HEK293T (cell line): ENCODE data around the gene IFI27L1.

Source experiments
- CTCF ChIA-PET: fragments of 350-600 bp; formaldehyde crosslinking; extraction: SDS; loops from one replicate; lab custom pipeline; 2021; ENCODE audit warnings: antibody characterized with exemption, inconsistent platforms; lab: Yijun Ruan, JAX
- POLR2A ChIA-PET: fragments of 350-600 bp; formaldehyde crosslinking; extraction: SDS; loops from one replicate; lab custom pipeline; 2020; ENCODE audit warnings: antibody characterized with exemption, inconsistent platforms; lab: Yijun Ruan, JAX
- DNase-seq: peaks from one replicate; pipeline ENCODE4 v3.0.0; 2012; ENCODE audit warnings: mixed read lengths; ENCODE audit errors: extremely low spot score
- ARNT ChIP-seq: fragments of 450-650 bp; IDR thresholded peaks from 2 replicates; pipeline ENCODE4 v1.6.1; 2017; ENCODE audit warnings: mild to moderate bottlenecking
- BHLHE40 ChIP-seq: fragments of 450-650 bp; IDR thresholded peaks from 2 replicates; pipeline ENCODE4 v1.6.1; 2016; ENCODE audit warnings: mild to moderate bottlenecking, moderate library complexity, borderline replicate concordance
- CTBP1 ChIP-seq: fragments of 450-650 bp; IDR thresholded peaks from 2 replicates; pipeline ENCODE4 v1.6.1; 2016; ENCODE audit warnings: borderline replicate concordance
- ELF4 ChIP-seq: fragments of 450-650 bp; IDR thresholded peaks from 2 replicates; pipeline ENCODE4 v1.6.1; 2017; ENCODE audit warnings: antibody characterized with exemption
- FOXA1 ChIP-seq: fragments of 450-650 bp; IDR thresholded peaks from 2 replicates; pipeline ENCODE4 v1.6.1; 2016; ENCODE audit warnings: mild to moderate bottlenecking
- FOXK2 ChIP-seq: fragments of 450-650 bp; IDR thresholded peaks from 2 replicates; pipeline ENCODE4 v1.6.1; 2016; ENCODE audit warnings: mild to moderate bottlenecking
- FOXM1 ChIP-seq: fragments of 450-650 bp; IDR thresholded peaks from 2 replicates; pipeline ENCODE4 v1.6.1; 2017; ENCODE audit warnings: mild to moderate bottlenecking, borderline replicate concordance
- HDGF ChIP-seq: fragments of 450-650 bp; IDR thresholded peaks from 2 replicates; pipeline ENCODE4 v1.6.1; 2017; ENCODE audit warnings: antibody characterized with exemption, borderline replicate concordance
- L3MBTL2 ChIP-seq: fragments of 450-650 bp; conservative IDR thresholded peaks from 2 replicates; pipeline ENCODE4 v1.6.1; 2016; ENCODE audit warnings: mild to moderate bottlenecking
- LEF1 ChIP-seq: fragments of 450-650 bp; IDR thresholded peaks from 2 replicates; pipeline ENCODE4 v1.6.1; 2017; ENCODE audit warnings: mild to moderate bottlenecking, borderline replicate concordance
- NFRKB ChIP-seq: fragments of 450-650 bp; IDR thresholded peaks from 2 replicates; pipeline ENCODE4 v1.6.1; 2016; ENCODE audit warnings: mild to moderate bottlenecking, moderate library complexity
- SP1 ChIP-seq: fragments of 450-650 bp; IDR thresholded peaks from 2 replicates; pipeline ENCODE4 v1.6.1; 2017
- SUZ12 ChIP-seq: fragments of 450-650 bp; IDR thresholded peaks from 2 replicates; pipeline ENCODE4 v1.6.1; 2016; ENCODE audit warnings: mild to moderate bottlenecking
- TARDBP ChIP-seq: fragments of 450-650 bp; IDR thresholded peaks from 2 replicates; pipeline ENCODE4 v1.6.1; 2016
- ZNF384 ChIP-seq: fragments of 450-650 bp; IDR thresholded peaks from 2 replicates; pipeline ENCODE4 v1.6.1; 2016
- TF ChIP-seq, protein P1 (sequence below): fragments of 450-650 bp; IDR thresholded peaks from 2 replicates; pipeline ENCODE4 v1.6.1; 2016

The IFI27L1 gene

DNA sequence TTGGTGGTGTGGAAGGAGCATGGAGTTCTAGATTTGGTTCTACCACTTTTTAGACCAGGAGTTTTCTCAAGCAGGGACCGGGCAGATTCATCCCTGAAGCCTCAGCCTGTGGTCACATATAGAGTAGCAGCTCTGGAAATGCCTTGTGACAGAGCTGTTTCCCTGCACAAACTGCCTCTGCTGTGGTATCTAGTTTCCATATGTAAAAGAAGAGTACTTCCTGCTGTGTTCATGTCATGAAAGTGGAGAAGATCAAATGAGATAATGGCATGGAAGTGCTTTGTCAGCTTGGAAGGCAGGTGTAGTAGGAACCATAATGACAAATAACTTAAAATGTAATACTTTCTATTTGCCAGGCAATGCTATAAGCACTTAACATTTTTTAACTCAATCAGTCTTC, 28.9 kb upstream of the IFI27L1 start:
- ChIA-PET POLR2A (interaction anchor here (3.5 kb wide), 1 partner anchor 29 kb away, joined by 13 read pairs; the partner anchor contains the start of genes DDX24 and IFI27L1), CTCF (interaction anchor here (0.6 to 2.0 kb wide), 3 partner anchors 19 to 86 kb away, joined by 3 to 8 read pairs (median 7); no protein-coding TSS in a partner anchor)
- no peak for DNase-seq
- no peak for TF ChIP-seq LEF1

- TF ChIP-seq ELF4 (no peak), SP1 (no peak), FOXK2 (no peak), HDGF (no peak), ZNF384 (no peak), TARDBP (no peak), CTBP1 (no peak), NFRKB (no peak)
- CTCF ChIA-PET, result interaction anchor here (0.6 to 2.0 kb wide), 4 partner anchors 19 to 86 kb away, joined by 3 to 8 read pairs (median 6); no protein-coding TSS in a partner anchor
- POLR2A ChIA-PET, result interaction anchor here (3.5 kb wide), 1 partner anchor 29 kb away, joined by 13 read pairs; the partner anchor contains the start of genes DDX24 and IFI27L1
- no peak for DNase-seq
These were observed 28.4 kb upstream of the IFI27L1 start for GRCh38 chr14:94052662-94053061.

DNA sequence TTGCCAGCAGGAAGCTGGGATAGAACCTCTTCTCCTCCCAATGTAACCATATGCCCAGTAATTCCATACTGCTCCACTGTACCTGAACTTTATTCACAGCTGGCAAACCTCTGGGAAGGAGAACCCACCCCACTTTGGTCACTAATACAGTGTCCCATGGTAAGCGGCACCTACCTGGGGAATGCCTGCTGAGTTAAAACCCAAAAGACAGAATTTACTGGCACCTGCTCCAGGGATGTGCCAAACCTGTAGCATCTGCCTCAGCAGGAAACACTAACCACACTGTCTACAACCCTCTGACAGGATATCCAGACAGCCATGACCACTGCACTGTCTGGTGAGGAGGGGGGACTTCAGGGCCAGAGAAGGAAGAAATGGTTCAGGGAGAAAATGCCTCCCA, 26.7 kb upstream of the IFI27L1 start:
- no peak for DNase-seq
- TF ChIP-seq FOXK2, result no peak
- TF ChIP-seq TARDBP, result no peak
- TF ChIP-seq ZNF384, result no peak
- TF ChIP-seq, protein P1, sequence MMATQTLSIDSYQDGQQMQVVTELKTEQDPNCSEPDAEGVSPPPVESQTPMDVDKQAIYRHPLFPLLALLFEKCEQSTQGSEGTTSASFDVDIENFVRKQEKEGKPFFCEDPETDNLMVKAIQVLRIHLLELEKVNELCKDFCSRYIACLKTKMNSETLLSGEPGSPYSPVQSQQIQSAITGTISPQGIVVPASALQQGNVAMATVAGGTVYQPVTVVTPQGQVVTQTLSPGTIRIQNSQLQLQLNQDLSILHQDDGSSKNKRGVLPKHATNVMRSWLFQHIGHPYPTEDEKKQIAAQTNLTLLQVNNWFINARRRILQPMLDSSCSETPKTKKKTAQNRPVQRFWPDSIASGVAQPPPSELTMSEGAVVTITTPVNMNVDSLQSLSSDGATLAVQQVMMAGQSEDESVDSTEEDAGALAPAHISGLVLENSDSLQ, result no peak
- TF ChIP-seq LEF1, result no peak
- no peak for TF ChIP-seq FOXA1
- no peak for TF ChIP-seq NFRKB
- TF ChIP-seq ELF4, result no peak
- TF ChIP-seq CTBP1, result no peak
- no peak for TF ChIP-seq BHLHE40
- no peak for TF ChIP-seq L3MBTL2
- TF ChIP-seq HDGF, result no peak
- CTCF ChIA-PET, result no interaction called here
- POLR2A ChIA-PET, result interaction anchor here (3.5 kb wide), 1 partner anchor 27 kb away, joined by 13 read pairs; the partner anchor contains the start of genes DDX24 and IFI27L1

DNA sequence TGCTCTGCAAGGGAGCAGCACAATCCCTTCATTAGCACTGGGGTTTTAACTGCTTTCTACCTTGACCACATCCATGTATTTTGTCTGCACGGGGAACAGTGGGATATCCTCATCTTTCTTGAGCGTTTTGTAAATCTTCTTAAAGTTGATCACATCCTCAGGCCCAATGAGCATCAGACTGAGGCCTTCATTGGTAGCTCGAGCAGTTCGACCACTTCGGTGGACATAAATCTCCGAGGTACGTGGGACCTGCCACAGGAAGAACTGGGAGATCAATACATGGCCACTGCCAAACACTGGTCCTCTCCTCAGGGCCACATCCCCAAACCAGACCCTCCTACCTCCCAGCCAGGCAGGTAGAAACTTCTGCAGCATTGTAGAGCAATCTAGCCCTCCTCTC, 26.2 kb upstream of the IFI27L1 start:
- TF ChIP-seq HDGF (no peak), NFRKB (no peak), FOXA1 (no peak), BHLHE40 (no peak), FOXM1 (no peak), SUZ12 (no peak), ARNT (no peak), ZNF384 (no peak), L3MBTL2 (no peak), FOXK2 (no peak), ELF4 (no peak), TARDBP (no peak), CTBP1 (no peak)
- TF ChIP-seq, protein P1, result no peak

DNA sequence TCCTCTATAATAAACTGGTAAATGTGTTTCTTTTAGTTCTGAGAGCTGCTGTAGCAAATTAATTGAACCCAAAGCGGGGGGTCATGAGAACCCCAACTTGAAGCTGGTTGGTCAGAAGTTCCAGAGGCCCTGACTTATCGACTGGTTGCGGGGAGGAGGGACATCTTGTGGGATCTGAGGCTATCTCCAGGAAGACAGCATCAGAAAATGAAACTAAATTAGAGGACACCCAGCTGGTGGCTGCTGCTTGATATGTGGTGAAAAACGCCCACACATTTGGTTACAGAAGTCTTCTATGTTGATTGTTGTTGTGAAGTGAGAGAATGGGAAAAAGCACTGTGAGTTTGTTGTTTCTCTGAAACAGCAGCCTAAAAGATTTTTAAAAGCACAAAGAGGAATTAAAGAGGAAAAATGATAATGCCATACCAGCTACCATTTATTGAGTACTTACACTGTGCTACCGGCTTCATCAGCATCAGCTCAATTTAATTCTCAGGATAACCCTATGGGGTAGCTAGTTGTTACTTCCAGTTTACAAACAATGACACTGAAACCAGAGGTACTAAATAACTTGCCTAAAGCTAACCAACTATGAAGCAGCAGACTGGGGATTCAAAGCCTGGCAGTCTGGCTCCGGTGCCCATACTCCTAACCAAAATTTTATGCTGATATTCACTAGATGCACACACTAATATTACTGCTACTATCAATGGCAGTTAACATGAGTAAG, 24.4 kb upstream of the IFI27L1 start:
- DNase-seq, result no peak
- ChIA-PET POLR2A (no interaction called here), CTCF (interaction anchor here (0.6 to 0.7 kb wide), 2 partner anchors 72 to 101 kb away, joined by 3 to 5 read pairs; no protein-coding TSS in a partner anchor)
- no peak for TF ChIP-seq ZNF384

More for the DNA sequence above, 26.2 kb upstream of the IFI27L1 start:
- DNase-seq, result no peak
- ChIA-PET POLR2A (no interaction called here), CTCF (no interaction called here)

GRCh38 chr14:94058128-94058673, 22.9 kb upstream of the IFI27L1 start:
- CTCF ChIA-PET, result no interaction called here
- TF ChIP-seq, protein P1, result no peak
- TF ChIP-seq HDGF (no peak), FOXM1 (no peak), L3MBTL2 (no peak), FOXA1 (no peak), LEF1 (no peak), SUZ12 (no peak), BHLHE40 (no peak), ZNF384 (no peak), ARNT (no peak), NFRKB (no peak), ELF4 (no peak), CTBP1 (no peak), TARDBP (no peak), SP1 (no peak)
- no peak for DNase-seq
- POLR2A ChIA-PET, result no interaction called here
